ENCODE results near the gene ZFYVE21. TPM values are rescaled to one million over a fixed set of nuclear protein-coding genes. Genes with fewer than 3 reads are reported as not detected.

Gene ZFYVE21
- total RNA-seq, 4 donors from 2014 or later, result 151 to 308 (median 224) TPM

GRCh38 chr14:103739793-103740501 is 24.3 kb downstream of the ZFYVE21 start:
- Histone ChIP-seq H3K36me3 (peaks cover 0 to 85% (median 0%) of the 10 kb centered on the region in 3 donors), H3K4me1 (peaks cover 0 to 30% (median 0%) of the 10 kb centered on the region in 4 donors), H3K9me3 (no peaks in the 10 kb centered on the region), H3K27me3 (no peaks in the 10 kb centered on the region), H3K27ac (no peak overlapping the region), H3K4me3 (no peak overlapping the region)
- no peak for TF ChIP-seq POLR2A (IDR thresholded peaks at IDR 0.05)
- no peak for TF ChIP-seq CTCF (IDR thresholded peaks at IDR 0.05)
- TF ChIP-seq EP300 (IDR thresholded peaks at IDR 0.05), result no peak
- DNase-seq (ENCODE audit: low spot score in 2 of 2), result peak in 1 of 2 donors; percentile 9
- WGBS, 2 donors, result 94 to 95% methylated on average over 22 to 30 of the region's 30 CpGs

- DNase-seq (ENCODE audit: low spot score in 2 of 2), result peak in 1 of 2 donors; percentile 12
- H3K4me3 ChIP-seq, result no peak overlapping the region
- no peaks in the 10 kb centered on the region for H3K9me3 ChIP-seq
- H3K27ac ChIP-seq, result peak overlapping the region in 1 of 4 donors; percentile 38
- TF ChIP-seq EP300 (IDR thresholded peaks at IDR 0.05) (no peak), POLR2A (IDR thresholded peaks at IDR 0.05) (no peak), CTCF (IDR thresholded peaks at IDR 0.05) (no peak)
- WGBS, 2 donors, result 75% methylated on average over 14 of the region's 14 CpGs
- no peaks in the 10 kb centered on the region for H3K27me3 ChIP-seq
- H3K4me1 ChIP-seq, result peaks cover 0 to 18% (median 0%) of the 10 kb centered on the region in 4 donors
- H3K36me3 ChIP-seq, result peaks cover 0 to 83% (median 0%) of the 10 kb centered on the region in 3 donors
Measured at GRCh38 chr14:103740991-103741689, 25.5 kb downstream of the ZFYVE21 start.

GRCh38 chr14:103741876-103742275 is 26.3 kb downstream of the ZFYVE21 start:
- no peaks in the 10 kb centered on the region for H3K9me3 ChIP-seq
- peaks cover 0 to 11% (median 0%) of the 10 kb centered on the region in 4 donors for H3K4me1 ChIP-seq
- H3K4me3 ChIP-seq, result no peak overlapping the region
- no peaks in the 10 kb centered on the region for H3K27me3 ChIP-seq
- peak overlapping the region in 1 of 4 donors; percentile 45 for H3K27ac ChIP-seq
- peak in 1 of 2 donors; percentile 5 for DNase-seq (ENCODE audit: low spot score in 2 of 2)
- peaks cover 0 to 83% (median 0%) of the 10 kb centered on the region in 3 donors for H3K36me3 ChIP-seq
- WGBS, 2 donors, result 76 to 86% methylated on average over 9 of the region's 9 CpGs
- TF ChIP-seq EP300 (IDR thresholded peaks at IDR 0.05), result no peak
- no peak for TF ChIP-seq CTCF (IDR thresholded peaks at IDR 0.05)
- no peak for TF ChIP-seq POLR2A (IDR thresholded peaks at IDR 0.05)

- WGBS, 2 donors, result 80 to 84% methylated on average over 14 of the region's 14 CpGs
- Histone ChIP-seq H3K36me3 (peaks cover 0 to 80% (median 0%) of the 10 kb centered on the region in 3 donors), H3K9me3 (no peaks in the 10 kb centered on the region), H3K27me3 (no peaks in the 10 kb centered on the region), H3K4me3 (no peak overlapping the region), H3K4me1 (peaks cover 0 to 4% (median 0%) of the 10 kb centered on the region in 4 donors), H3K27ac (peak overlapping the region in 1 of 4 donors; percentile 45)
- DNase-seq (ENCODE audit: low spot score in 2 of 2), result peak in 1 of 2 donors; percentile 16
- TF ChIP-seq POLR2A (IDR thresholded peaks at IDR 0.05) (peak in 1 of 2 donors; percentile 17), EP300 (IDR thresholded peaks at IDR 0.05) (peak in 1 of 2 donors; percentile 42), CTCF (IDR thresholded peaks at IDR 0.05) (no peak)
Measured at GRCh38 chr14:103742499-103743255, 27.1 kb downstream of the ZFYVE21 start.
